IPS-NIHi7 (cell line): ENCODE data around the gene CORO2B.

Source experiments
- DNase-seq: peaks from one replicate; pipeline ENCODE4 v3.0.0; 2012; ENCODE audit warnings: mixed read lengths; ENCODE audit errors: extremely low spot score

CORO2B gene

DNA sequence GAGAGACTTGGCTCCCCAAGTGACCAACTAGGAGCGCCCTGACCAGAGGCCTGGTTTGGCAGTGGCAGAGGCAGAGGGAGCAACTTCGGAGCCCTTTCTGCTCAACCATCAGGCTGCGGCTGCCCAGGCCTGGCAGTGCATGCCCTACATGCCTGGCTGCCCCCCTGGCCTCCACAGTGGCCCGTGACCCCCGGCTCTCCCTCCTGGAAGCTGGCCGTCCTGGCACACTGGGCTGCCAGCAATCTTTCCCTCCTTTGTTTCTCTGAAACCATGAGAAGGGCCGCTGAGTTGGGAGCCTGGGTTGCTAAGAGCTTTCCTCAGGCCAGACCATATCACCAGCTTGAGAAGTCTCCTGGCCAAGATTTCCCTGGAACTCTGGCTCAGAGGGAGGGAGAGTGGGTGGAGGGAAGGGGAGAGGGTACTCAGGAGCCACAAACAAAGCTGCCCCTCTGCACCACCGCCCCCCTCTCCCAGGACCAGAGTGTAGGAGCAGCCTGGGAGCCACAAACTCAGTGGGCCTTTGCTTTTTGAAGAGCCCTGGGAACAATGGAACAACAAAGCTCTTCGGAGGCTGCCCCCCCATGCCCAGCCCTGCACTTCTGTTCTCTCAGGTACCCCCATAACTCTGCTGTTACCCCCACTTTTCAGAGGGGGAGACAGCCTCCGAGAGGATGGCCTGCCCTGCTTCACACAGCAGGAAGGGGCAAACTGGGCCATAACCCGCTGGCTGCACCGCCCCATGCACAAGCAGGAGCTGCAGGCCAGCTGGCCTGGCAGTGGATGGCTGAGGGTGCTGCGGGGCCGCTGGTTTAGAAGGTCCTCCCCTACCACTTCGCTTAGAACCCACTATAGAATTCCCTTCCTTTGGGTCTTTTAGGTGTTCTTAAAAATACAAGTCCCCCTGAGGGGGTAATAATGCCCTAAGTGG is 11.3 kb downstream of the CORO2B start:
- no peak for DNase-seq

DNA sequence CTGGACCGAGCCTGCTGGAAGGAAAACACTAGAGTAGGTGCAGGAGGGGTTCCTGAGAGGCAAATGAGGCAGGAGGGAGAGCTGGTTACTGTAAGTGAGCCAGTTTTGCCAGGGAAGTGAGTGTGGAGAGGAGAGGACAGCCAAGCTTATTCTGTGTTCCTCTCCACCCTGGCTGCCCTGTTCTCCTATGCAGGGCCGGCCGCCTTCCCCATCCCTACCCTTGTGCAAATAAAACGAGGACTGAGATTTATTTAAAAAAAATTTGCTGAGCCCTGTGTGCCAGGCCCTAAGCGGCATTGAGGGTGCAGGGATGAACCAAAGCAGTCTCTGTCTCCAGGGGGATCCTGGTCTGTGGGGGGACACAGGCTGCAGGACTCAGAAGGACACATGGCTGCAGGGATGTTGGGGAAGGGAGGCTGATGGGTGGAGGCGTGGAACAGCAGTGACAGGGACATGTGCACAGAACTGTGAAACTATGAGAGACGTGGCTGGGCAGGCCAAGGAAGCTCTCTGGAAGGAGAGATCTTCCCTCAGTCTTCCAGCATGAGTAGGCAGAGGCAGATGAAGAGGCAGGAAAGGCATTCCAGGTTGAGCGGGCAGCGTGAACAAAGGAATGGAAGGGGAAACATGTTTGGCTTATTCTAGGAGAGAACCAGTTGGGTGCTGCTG is 12.1 kb downstream of the CORO2B start:
- no peak for DNase-seq

DNA sequence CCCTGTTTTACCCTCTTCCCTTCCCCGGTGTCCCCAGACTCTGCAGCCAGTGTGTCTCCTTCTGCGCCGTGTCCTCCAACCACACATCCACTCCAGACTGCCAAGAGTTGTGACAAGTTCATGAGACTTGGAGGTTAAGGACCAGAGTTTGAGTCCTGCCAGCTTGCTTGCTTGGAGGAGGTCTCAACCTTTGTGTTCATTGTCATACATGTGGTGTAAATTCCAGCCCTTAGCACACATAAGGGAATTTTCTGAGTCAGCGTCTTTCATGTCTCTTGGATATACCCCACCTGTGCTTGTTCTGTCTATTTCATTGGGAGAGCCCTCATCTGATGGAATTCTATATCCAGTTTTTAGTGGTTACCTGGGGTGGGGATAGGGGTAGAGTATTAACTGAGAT is 13.3 kb downstream of the CORO2B start:
- DNase-seq, result no peak

DNA sequence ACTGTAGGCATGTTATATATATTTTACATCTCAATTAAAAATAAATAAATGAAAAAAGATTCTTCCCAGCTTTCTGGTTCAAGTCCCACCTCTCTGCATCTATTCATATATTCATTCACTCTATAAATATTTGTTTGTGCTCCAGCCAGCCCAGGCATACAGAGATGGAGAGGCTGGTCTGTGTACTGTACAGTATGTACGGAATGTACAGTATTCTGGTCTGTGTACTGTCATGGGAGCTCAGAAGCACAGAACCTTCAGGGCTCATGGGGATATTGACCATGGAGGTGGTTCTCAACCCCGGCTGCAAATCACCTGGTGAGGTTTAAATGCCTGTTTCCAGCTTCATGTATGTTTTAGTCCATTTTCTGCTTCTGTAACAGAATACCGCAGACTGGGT is 13.8 kb downstream of the CORO2B start:
- DNase-seq, result no peak

DNA sequence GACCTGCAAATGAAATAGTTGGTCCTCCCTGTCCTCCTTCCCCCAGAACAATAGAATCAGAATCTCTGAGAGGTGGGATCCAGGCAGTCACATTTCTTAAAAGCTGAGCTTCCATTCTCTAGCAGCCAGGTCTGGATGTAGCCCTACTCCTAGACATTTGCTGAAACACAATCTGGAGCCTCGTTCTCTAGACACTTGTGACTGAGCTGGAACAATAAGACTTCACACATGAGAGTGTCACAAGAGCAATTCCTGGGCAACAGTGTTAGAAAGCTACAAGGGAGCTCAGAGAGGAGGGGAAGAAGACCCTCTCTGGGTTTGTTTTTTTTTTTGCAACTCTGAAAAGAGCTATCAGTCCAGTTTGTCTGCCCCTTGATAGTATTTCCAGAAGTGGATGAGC is 14.5 kb downstream of the CORO2B start:
- no peak for DNase-seq

DNA sequence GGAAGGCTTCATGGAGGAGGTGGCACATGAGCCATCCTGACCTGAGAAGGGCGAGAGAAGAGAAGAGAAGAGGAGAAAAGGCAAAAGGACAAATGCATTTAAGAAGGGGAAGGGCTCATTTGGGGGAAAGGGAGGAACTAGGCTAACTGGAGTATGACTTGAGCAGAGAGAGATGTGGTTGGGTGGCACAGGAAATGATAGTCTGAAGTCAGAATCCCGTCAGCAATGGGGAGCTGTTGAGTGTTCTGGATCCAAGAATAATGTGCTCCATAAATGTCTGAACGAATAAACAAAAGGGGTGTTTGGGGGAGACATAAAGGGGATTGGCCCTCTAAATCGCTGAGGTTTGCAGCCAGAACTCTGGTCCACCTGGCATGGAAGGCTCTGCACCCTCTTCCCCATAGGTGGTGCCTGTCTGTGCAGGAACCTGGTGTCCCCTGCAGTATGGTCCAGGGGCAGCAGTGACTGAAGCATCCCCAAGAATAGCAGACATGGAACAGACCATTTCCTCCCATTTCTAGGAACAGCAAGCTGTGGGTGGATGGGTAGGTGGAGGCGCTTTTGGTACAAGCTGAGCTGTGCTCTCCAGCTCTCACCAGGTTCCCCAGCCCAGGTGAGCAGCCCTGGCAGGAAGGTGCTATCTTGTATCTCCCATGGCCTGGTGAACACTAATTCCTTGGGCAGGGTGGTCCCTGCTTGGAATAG is 15.2 kb downstream of the CORO2B start:
- no peak for DNase-seq

DNA sequence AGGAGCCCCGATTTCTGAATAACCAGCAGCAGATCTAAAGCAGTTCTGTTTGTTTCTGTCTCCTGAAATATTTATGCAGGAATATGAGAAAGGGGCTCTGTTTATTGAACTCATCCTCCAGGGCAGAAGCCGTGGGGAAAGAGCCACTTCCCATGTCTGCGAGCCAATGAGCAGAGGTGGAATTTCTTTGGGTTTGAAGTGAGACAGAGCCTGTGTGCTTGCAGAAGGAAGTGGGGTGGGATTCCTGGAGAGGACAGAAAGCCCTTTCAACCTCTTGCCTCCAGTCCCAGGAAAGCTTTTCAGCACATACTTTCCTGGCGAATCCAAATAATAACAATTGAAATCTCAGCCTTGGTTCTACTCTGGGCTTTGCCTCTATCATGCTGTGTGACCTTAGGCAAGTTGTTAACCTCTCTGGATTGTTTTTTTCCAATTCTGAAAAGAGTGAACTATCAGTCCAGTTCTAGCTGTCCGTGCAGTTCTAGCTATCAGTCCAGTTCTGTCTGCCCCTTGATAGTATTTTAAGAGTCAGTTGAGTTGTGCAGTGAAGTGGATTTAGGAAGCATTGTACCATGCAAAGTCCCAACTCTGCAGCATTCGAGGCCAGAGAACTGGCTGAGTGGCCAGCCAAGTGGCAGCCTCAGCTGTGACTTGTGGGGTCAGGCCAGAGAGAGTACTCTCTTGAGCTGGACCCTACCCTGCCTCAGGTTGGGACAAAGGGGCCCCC is 15.9 kb downstream of the CORO2B start:
- no peak for DNase-seq

DNA sequence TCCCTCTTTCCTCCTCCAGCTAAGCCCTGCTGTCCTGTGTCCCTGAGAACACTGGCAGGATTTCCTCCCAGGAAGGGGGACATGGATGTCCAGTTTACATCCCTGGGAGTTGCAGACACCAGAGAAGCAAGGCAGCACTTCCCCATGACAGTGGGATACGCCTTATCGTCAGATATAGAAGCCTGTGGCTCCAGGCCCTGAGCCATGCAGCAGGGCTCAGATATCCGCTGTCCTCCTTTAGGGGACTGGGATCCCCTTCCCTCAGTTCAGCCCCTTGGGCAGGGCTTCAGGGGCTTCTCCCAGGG is 16.4 kb downstream of the CORO2B start:
- no peak for DNase-seq

DNA sequence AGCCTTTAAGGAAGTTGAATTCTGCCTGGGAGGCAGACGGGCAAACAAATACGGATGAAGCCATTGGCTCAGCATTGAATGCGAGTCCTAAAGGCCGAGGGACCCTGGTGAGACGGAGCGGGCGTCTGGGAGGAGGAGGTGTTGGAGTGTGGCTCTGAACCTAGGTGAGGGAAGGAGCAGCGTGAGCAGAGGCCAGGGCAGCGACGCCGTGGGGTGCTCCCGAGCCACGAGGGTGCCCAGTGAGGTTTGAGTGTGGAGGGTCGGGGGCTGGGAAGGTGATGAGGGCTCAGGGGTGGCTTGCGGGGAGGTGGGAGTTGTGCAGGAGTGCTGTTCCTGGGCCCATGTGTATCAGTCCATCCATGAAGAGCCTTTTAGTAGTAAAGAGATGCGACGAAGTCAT is 17.0 kb downstream of the CORO2B start:
- DNase-seq, result no peak

DNA sequence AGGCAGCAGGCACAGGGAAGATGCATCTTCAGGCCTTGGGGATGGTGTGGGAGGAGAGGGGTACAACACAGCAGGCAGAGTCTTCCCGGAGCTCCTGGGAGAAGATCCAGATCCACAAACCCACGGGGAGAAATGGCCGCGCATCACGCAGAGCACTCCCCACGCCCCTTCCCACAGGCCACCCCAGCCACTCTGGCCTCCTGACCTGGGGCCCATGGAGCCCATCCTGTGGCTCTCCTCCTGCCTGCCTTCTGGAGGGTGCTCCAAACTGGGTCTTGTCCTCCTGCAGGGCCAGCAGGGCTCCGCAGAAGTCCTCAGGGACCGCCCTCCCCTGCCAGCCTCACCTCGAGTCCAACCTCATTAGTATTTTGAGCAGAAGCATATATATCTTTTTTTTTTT is 17.9 kb downstream of the CORO2B start:
- no peak for DNase-seq

DNA sequence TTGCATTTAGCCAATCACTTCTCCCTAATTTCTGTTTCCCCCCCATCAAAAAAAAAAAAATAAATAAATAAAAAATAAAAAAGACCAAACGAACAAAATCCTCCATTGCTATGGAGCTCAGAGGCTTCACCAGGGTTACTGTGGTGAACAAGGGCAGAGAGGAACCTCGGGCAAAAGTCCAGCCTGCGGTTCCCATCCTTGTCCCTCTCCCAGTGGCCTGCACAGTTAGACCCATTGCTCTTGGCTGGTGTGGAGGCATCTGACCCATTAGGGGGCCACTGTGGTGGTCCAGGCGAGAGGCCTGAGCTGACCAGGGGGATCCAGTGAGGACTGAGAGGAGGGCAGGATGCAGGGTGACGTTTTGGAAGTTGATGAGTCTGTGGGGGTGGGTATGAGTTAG is 18.8 kb downstream of the CORO2B start:
- no peak for DNase-seq

DNA sequence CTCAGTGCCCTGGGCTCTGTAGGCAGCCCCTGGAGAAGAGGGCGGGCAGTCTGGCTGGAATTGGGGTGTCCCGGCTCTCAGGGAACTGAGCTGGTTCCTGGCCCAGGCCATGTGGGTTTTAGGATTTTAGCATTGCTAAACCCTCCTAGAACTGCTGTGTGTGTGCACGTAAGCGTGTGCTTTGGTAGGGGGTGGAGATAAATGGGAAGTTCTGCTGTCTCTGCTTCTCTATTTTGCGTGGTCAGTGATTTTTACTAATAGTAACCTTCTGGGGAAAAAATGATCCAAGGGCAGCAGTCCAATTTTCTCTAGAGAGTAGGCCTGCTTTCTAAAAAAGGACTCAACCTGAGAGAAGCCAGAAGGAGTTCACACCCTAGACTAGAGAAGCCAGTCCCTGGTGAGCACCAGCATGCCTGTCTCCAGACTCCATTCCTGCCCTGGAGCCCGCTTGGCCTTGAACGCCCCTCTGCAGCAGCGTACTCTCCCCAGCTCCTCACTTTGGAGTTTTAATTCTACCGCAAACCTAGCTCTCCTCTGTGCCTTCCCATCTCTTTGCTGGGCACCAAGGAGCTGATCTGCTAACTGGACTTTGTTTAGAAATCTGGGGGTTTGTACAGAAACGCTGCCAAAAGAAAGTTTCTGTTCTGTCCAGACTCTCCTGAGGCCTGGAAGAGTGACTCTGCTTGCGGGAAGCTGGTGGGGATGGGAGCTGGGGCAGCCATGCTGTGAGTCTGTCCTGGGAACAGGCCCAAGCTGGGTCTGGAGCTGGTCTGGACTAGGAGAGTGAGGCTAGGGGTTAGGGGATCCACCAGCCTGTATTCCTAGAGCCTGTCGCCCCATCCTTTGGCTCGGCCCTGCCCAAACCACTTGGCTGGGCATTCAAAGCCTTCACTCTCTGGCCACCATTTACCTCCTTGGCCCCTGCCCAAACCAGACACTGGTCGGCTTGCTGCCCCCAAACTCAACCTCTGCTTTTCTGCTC is 19.7 kb downstream of the CORO2B start:
- DNase-seq, result no peak

DNA sequence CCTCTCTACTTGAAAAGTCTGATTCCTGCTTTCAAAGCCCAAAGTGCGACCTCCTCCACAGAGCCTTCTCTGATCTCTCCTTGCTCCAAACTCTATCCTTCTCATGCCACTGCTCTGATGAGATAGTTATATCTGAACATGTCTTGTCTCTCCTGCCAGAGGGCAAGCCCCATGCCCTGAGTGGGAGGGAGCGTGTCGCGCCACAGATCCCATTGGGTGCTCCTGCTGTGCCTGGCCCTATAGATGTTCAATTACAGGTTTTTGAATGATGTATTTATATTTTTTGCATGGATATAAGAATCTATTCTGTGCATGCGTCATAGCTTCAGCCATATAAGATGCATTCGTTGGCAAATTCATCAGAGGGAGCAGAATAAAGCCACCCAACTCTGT is 20.4 kb downstream of the CORO2B start:
- DNase-seq, result no peak

DNA sequence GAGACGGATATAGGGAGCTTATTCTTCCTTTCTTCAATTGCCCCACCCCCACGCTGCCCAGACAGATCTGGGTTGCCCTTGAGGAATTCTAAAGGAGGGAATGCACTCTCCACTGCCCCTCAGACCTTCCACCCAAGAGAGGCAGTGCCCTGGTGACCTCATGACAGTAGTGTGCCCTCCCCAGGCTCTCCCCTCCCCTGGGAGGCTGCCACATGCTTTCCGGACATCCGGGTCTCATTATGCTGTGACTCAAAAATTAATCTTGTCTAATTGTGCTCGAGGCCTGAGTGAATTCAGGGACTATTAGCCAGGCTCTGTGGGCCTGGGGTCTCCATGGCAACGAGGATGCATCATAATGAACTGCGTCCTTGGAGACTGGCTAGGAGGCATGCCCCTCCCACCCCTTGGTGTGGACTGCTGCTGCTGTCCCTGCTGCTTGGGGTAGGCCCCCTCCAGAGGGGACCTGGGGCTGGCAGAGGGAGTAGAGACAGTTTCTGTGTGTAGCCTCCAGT is 20.8 kb downstream of the CORO2B start:
- DNase-seq, result peak; percentile 83

DNA sequence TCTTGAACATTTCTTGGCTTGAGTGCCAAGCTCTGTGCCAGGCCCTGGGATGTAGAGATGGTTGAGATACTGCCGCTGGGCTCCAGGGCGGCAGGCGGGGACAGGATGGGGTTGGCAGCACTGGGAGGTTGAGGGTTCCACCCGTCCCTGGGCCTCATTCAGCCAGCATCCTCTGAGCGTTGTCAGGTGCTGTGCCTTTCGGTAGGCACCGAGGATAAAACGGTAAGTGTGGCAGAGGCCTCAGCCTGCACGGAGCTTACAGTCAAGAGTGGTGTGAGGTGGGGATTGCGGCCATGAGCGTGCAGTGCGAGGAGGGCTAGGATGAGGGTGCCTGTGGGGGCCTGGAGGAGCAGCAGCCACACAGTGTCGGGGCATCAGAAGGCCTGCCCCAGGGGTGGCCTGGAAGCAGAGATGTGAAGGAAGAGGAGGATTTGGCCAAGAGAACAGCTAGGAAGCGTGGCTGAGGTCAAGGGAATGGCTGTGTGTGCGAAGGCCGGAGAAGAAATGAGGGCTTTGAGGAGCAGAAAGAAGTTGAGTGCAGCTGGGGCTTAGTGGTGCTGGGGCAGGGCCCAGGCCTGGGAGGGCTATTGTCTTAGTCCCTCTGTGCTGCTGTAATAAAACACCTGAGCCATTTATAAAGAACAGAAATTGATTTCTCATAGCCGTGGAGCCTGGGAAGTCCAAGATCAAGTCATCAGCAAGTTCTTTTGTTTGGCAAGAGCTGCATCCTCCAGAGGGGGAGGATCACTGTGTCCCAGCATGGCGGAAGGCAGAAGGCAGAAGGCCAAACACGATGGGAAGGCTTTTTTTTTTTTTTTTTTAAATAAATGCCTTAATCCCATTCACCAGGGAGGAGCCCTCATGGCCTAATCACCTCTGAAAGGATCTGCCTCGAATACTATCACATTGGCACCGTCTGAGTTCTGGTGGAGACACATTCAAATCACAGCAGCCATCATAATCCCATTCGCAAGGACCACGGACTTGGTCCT is 22.7 kb downstream of the CORO2B start:
- no peak for DNase-seq

DNA sequence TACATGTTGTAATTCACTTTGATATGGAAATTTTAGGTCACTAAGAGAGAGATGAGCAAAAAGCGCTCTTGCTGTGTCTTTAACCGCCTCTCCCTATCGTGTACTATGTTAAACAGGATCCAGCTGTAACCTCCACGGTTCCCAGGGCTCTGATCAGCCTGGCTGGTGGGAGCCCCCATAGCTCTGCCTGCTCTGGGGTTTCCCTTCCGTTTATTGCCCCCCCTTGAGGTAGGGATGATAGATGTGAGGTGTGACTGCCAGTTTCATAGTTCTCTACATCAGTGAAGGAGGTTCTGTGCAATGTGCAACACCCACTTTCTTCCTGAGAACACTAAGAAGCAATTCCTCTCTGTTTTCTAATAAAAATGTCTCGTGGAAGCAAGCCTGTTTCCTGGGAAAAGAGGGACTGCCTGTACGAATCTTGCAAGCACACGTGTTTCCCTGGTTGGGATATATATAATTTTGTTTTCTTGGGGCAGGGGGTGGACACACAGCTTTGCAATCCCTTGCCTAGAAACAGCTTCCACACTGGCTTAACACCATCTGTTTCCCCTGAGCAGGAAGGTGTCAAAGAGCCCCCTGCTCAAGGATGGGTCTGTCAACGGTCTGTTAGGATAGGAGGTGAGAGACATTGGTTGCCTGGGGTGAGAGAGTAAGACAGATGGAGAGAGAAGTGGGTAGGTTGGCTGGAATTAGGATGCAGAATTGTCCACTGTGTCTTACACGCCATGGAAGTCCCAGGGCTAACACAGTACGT is 23.8 kb downstream of the CORO2B start:
- no peak for DNase-seq

DNA sequence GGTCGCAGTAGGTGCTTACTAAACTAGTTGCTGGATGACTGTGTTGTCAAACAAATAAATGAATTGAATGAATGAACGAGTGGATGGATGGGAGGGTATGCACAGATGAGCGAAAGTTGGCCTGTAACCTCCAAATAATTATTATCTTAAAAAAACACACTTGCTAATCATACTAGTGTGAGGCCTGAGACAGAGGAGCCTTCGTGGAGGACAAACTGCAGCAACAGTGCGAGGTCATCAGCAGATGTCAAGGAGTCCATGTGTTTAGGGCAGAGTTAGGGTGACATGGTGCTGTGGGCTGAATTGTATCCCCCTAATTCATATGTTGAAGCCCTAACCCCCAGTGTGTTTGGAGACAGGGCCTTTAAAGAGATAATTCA is 24.4 kb downstream of the CORO2B start:
- DNase-seq, result no peak

DNA sequence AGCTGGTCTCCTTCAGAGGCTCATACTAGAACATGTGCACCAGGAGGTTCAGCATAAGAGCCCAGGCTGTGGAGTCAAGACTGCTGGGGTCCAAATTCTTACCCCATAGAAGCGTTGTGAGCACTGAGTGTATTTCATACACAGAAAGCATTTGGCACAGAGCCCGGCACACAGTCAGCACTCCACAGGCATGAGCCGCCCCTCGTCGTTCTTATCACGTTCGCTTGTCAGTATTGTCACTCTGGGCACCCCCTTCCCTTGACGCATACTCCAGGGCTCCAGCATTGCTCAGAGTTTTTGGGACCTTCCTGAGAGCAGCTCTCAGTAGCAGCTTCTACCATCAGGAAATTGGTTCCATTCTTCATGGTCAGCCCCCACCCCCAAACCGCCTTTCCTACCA is 25.2 kb downstream of the CORO2B start:
- no peak for DNase-seq
